Measurements from ENCODE around the gene IL7R.

The IL7R gene, protein sequence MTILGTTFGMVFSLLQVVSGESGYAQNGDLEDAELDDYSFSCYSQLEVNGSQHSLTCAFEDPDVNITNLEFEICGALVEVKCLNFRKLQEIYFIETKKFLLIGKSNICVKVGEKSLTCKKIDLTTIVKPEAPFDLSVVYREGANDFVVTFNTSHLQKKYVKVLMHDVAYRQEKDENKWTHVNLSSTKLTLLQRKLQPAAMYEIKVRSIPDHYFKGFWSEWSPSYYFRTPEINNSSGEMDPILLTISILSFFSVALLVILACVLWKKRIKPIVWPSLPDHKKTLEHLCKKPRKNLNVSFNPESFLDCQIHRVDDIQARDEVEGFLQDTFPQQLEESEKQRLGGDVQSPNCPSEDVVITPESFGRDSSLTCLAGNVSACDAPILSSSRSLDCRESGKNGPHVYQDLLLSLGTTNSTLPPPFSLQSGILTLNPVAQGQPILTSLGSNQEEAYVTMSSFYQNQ

GRCh38 chr5:35856765-35857351 lies at the start of gene IL7R:
Gene IL7R (plus strand): TSS chr5:35856891. CDS start chr5:35856978, 87 bp downstream.
- DNase-seq (ENCODE audit: low spot score): peak; percentile 59

GRCh38 chr5:35810601-35811000 lies 46.1 kb upstream of the IL7R start:
- peak; percentile 21 for DNase-seq (ENCODE audit: low spot score)

DNA sequence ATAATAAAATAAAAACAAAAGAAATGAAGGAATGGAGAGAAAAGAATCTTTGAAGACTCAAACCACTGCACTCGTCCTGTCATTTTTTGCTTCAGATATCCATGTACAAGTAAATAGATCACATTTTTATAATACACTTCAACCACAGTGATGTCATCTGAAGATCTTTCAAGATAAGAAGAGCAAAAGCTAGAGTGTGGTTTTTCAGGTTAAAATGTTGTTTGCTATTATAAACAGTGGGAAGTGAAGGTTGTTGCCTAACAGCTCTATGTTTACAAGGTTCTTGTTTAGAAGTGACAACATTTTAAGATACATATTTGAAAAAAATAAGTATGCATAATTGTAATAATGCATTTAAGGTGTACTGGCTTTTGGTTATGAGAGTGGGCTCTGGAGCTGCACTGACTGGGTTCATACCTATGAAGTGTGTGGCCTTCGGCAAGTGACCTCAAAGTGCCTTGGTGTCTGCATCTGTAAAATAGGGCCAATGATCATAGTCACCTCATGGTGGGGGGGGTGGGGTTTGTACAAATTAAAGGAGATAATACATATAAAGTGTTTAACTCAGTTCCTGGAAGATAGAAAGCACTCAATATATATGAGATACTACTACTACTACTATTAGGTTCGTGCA lies 45.5 kb upstream of the IL7R start:
- no peak for DNase-seq (ENCODE audit: low spot score)

DNA sequence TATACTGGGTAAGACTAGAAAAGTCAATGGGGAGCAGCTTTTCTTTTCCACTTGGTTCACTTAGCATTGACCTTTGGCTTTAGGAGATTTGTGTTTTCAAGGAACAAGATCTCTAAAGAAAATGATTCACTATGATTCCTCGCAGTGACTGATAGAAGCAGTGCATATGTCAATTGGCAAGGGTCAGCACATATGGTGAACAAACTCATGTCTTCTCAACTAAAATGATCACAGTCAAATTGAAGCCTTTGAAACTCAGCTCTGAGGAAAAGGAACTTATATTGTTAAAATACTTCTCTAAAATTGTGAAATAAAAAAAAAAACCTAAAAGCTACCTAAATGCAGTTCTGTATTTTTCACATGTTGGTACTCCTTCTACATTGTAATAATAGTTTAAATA lies 43.2 kb upstream of the IL7R start:
- DNase-seq (ENCODE audit: low spot score): no peak

DNA sequence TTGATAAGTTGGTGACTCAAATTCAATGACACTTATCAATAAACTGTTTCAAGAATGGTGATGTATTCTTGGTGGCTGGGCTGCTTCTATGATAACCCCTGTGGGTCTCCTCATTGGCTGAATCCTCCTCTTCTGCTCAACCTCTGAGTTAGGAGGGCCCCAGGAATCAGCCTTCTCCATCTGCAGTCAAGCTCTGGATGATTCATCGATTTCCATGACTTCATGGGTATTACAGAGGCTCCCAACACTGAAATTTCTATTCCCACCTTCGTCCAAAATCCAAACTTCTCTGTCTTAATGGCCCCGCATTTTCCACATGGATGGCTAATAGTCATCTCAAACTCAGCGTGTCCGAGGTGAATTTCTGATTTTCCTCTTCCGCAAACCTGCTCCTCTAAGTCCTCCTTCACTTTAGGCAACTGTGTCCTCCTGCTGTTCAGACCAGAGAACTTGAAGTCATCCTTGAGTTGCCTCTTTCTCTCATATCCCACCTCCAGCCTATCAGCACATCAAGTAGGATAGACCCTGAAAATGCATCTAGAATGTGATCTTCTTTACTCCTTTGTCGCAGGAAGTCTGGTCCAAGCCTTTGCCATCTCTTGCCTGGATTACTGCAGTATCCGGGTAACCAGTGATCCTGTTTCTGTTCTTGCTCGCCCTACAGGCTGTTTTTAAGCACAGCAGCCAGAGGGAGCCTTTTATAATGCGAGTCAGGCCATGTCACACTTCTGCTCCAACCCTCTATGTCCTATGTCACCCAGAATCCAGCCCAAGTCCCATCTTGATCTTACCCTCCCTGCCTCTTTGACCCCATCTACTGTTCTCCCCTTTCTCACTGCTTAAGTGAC lies 41.4 kb upstream of the IL7R start:
- DNase-seq (ENCODE audit: low spot score): peak; percentile 45

- no peak for DNase-seq (ENCODE audit: low spot score)
Measured at GRCh38 chr5:35816881-35817521, 39.7 kb upstream of the IL7R start.

DNA sequence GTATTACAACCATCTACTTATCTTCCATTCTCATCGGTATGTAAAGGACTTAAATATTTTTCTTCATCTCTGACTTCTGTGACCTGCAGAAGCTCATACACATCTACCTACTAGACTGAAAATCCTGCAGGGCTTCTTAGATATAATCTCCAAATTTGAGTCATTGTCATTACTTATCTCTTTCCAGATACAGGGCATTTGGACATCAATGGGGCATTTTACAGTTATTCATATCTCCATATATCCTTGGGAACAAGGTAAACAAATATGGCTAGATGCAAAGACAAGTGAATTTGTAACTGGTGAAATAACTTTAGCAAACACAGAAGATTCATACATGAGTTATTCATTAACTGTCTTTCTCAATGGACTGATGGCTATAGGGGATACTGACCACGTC lies 37.7 kb upstream of the IL7R start:
- peak; percentile 20 for DNase-seq (ENCODE audit: low spot score)

GRCh38 chr5:35819668-35820067 lies 37.0 kb upstream of the IL7R start:
- DNase-seq (ENCODE audit: low spot score): no peak

DNA sequence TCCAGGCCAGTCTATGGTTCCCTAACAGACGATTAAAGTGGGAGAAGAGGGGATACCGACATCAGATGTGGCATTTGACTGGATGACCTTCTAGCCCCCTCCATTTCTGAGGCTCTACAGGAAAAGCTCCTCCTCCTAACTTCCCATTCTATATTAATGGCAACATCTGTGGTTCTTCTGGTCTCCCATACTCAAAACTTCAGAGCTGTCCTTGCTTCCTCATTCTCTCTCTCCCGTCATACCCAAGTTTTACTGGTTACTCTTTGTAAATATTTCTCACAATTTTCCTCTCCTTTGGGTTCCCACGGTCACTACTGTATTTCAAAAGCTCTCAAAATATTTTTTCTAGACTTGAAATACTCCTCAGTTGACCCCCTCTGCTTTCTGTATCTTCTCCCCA lies 36.0 kb upstream of the IL7R start:
- no peak for DNase-seq (ENCODE audit: low spot score)

- DNase-seq (ENCODE audit: low spot score): no peak
Measured at GRCh38 chr5:35821513-35821912, 35.2 kb upstream of the IL7R start.

- DNase-seq (ENCODE audit: low spot score): no peak
Measured at GRCh38 chr5:35822511-35822910, 34.2 kb upstream of the IL7R start.

DNA sequence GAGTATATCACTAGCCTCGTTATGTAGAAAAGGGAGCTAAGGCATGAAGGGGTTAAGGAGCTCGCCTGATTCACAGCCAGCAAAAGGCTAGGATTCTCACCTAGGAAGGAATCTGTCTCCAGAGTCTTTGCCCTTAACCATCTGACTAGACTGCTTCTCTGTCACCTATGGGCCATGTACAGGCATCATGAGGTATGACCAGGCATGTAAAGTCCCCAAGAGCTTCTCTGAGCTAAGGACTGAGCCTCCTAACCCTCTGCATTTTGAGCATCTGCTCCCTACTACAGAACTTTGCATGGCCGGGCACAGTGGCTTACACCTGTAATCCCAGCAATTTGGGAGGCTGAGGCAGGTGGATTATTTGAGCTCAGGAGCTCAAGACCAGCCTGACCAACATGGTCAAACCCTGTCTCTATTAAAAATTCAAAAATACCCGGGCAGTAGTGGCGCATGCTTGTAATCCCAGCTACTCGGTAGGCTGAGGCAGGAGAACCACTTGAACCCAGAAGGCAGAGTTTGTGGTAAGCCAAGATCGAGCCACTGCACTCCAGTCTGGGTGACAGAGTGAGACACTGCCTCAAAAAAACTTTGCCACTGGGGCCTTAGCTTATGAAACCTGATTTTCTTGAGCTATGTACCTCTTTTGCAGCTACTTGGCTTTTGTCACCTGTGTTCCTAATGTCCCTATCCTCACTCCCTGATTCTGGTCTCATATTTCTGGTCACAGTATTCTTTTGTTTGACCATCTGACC lies 33.2 kb upstream of the IL7R start:
- no peak for DNase-seq (ENCODE audit: low spot score)

- no peak for DNase-seq (ENCODE audit: low spot score)
Measured at GRCh38 chr5:35826056-35826455, 30.6 kb upstream of the IL7R start.

- no peak for DNase-seq (ENCODE audit: low spot score)
Measured at GRCh38 chr5:35826554-35826953, 30.1 kb upstream of the IL7R start.

- DNase-seq (ENCODE audit: low spot score): no peak
Measured at GRCh38 chr5:35828082-35828598, 28.6 kb upstream of the IL7R start.

DNA sequence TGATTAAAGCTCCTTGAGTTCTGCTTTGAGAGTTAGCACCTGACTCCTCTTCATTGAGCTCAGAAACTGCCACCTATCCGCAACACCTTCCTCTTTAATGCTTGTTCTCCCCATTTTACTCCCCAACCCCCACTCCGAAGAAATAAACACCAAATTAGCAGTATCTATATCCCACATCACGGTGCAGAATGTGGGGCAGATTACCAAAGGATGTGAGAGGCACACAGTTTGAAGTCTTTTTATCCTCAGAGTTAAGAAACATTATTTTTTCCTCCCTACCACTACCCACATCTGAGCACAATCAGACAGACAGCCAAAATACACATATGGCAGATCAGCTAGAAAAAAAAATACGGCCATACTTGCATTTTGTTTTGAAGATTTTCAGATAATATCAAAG lies 26.1 kb upstream of the IL7R start:
- no peak for DNase-seq (ENCODE audit: low spot score)

DNA sequence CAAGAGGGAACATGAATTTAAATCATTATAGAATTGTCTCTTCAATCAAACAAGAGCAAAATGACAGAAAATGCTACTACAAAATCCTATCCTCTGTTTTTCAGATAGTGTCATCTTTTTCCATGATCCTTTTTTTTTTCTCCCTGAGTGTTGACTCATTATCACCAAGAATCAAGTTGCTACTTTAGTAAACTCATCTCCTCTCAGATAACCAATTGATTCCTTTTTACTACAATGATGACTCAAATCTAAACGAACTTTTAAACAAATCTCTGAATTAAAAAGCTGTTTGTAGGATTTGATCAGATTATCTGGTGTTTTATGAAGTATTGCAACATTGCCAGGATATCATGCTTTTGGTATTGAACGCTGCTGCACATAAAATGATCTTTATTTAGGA lies 23.9 kb upstream of the IL7R start:
- no peak for DNase-seq (ENCODE audit: low spot score)

GRCh38 chr5:35833224-35833623 lies 23.5 kb upstream of the IL7R start:
- DNase-seq (ENCODE audit: low spot score): no peak

DNA sequence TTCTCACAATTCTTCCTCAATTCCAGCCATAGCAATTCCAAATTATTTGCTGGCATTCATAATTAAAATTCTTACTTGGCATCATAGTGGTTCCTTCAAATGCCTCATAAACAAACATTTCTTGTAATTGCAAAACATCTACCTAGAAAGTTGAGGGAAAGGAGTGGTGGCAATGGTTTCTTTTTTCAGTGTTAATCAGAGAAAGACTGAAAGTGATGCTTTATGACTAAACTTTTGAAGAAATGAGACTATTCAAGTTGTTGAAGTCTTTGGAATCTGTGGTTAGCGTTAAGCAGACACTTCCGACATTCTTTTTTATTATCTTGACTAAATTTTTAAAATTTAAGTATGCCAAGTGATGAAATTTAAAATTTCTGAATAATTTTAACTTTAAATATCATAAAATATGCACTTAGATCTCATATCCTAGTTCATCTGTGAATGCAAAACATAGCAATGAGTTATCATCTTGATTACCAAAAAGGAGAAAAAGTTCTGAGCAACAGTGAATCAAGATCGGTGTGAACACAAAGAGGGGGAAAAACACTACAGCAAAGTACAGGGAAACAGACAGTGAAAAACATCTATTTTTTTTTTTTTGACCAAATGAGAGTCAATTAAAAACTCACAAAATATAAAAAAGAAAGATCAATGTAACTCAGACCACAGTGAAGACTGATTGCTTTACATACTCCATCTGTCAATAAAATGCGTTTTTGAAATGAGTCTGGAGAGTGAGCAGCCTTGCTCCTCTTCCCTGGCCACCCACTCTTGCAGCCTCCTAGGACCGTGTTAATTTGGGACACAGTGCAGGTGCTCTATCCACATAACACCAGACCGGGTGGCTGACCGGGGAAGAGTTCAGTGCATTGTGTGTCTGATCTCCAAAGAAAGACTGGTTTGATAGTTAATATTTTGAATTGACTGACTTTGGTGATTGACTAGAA lies 20.6 kb upstream of the IL7R start:
- DNase-seq (ENCODE audit: low spot score): no peak

All from kidney tubule cell (primary cell).